Activated CD8-positive, alpha-beta T cell treated with anti-CD3 and anti-CD28 coated beads for 36 hours (primary cell): Measurements from ENCODE around the gene TGIF1. TPM values are rescaled to one million over a fixed set of nuclear protein-coding genes. Genes with fewer than 3 reads are reported as not detected.

ENCODE experiments used
- ATAC-seq: fragments of 200-7000 bp; cut with Tn5 transposase; one replicate; pipeline ENCODE4 v1.10.0; 2021; ENCODE audit warnings: mild to moderate bottlenecking, moderate library complexity
- CTCF ChIA-PET: fragments of 350-600 bp; sonication (Branson Sonifier 250); formaldehyde crosslinking; loops from one replicate; lab custom pipeline; 2021; ENCODE audit warnings: antibody characterized with exemption; lab: Charles Lee
- POLR2A ChIA-PET: fragments of 350-600 bp; sonication (Branson Sonifier 250); formaldehyde crosslinking; loops from one replicate; lab custom pipeline; 2021; ENCODE audit warnings: antibody characterized with exemption; lab: Charles Lee
- DNase-seq: peaks from one replicate; pipeline ENCODE4 v3.0.0-alpha.2; 2020
- H3K27ac Mint-ChIP-seq: one replicate; pipeline ENCODE4 v1.8.0; 2021; ENCODE audit warnings: mild to moderate bottlenecking, mixed read lengths
- H3K27me3 Mint-ChIP-seq: one replicate; pipeline ENCODE4 v1.8.0; 2021; ENCODE audit warnings: mixed read lengths
- H3K36me3 Mint-ChIP-seq: one replicate; pipeline ENCODE4 v1.8.0; 2021; ENCODE audit warnings: low read depth, mixed read lengths
- H3K4me1 Mint-ChIP-seq: one replicate; pipeline ENCODE4 v1.8.0; 2021; ENCODE audit warnings: low read depth, mixed read lengths
- H3K4me3 Mint-ChIP-seq: one replicate; pipeline ENCODE4 v1.8.0; 2021; ENCODE audit warnings: mild to moderate bottlenecking, moderate library complexity, mixed read lengths
- H3K9me3 Mint-ChIP-seq: one replicate; pipeline ENCODE4 v1.8.0; 2021; ENCODE audit warnings: mixed read lengths
- intact Hi-C: fragments of 100-400 bp; cut with micrococcal nuclease; formaldehyde crosslinking; loops from one replicate; pipeline ENCODE4 v1.10.0; 2022
- total RNA-seq, 2 experiments: library from RNA; stranded (reverse); gene quantifications; one replicate each; pipeline ENCODE4 v1.2.3, GENCODE V29; 2021
- TF ChIP-seq, protein P1 (sequence below): fragments of 200-600 bp; IDR thresholded peaks from one replicate; pipeline ENCODE4 v1.8.0; 2022; ENCODE audit warnings: antibody characterized with exemption, mild to moderate bottlenecking

The TGIF1 gene
- total RNA-seq, 2 experiments from 2014 or later: 33.3 to 34.5 TPM

DNA sequence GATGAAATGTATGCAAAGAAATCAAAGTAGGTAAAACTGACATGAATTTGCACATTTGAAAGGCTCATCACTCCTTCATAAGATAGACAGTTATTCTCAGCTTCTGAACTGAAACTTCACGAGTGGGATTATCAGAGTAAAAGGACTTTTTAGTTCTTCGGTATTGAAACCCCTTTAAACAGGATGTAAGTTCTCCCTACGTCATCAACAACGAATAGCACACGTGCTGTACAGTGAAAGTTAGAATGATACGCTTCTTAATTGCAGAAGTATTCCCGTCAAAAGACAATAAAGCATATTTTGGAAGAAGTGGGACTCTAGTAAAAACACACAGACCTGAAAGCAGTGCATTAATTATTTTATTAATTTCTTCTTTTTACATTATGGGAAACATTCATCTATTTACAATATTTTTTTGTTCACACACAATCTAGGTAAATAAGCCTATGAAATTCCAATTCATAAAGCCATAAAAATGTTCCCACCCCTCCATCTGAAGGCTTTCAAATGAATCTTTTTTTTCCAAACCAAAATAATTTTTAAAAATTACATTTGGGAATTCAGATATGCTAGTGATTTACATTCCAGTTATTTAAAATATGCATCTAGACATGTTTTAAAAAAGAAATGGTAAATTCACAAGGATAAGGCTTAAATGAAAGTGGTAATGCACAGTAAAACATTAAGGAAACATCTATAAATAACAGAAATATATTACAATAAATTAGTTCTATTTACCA, 45.9 kb downstream of the TGIF1 start:
- peak; percentile 34 for ATAC-seq
- no peak overlapping the region for H3K27ac Mint-ChIP-seq
- no peak for DNase-seq
- TF ChIP-seq, protein P1, sequence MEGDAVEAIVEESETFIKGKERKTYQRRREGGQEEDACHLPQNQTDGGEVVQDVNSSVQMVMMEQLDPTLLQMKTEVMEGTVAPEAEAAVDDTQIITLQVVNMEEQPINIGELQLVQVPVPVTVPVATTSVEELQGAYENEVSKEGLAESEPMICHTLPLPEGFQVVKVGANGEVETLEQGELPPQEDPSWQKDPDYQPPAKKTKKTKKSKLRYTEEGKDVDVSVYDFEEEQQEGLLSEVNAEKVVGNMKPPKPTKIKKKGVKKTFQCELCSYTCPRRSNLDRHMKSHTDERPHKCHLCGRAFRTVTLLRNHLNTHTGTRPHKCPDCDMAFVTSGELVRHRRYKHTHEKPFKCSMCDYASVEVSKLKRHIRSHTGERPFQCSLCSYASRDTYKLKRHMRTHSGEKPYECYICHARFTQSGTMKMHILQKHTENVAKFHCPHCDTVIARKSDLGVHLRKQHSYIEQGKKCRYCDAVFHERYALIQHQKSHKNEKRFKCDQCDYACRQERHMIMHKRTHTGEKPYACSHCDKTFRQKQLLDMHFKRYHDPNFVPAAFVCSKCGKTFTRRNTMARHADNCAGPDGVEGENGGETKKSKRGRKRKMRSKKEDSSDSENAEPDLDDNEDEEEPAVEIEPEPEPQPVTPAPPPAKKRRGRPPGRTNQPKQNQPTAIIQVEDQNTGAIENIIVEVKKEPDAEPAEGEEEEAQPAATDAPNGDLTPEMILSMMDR: no peak
- intact Hi-C loops: no loop called here
- no peaks in the 10 kb centered on the region for H3K9me3 Mint-ChIP-seq
- no peak overlapping the region for H3K4me3 Mint-ChIP-seq
- POLR2A ChIA-PET: interaction anchor here (0.8 kb wide), 1 partner anchor 98 kb away, joined by 4 read pairs; no protein-coding TSS in a partner anchor
- peaks cover 27% of the 10 kb centered on the region for H3K27me3 Mint-ChIP-seq
- peaks cover 12% of the 10 kb centered on the region for H3K4me1 Mint-ChIP-seq
- no peaks in the 10 kb centered on the region for H3K36me3 Mint-ChIP-seq
- CTCF ChIA-PET: interaction anchor here (1.0 to 1.5 kb wide), 4 partner anchors 41 to 171 kb away, joined by 3 to 10 read pairs (median 6); no protein-coding TSS in a partner anchor

DNA sequence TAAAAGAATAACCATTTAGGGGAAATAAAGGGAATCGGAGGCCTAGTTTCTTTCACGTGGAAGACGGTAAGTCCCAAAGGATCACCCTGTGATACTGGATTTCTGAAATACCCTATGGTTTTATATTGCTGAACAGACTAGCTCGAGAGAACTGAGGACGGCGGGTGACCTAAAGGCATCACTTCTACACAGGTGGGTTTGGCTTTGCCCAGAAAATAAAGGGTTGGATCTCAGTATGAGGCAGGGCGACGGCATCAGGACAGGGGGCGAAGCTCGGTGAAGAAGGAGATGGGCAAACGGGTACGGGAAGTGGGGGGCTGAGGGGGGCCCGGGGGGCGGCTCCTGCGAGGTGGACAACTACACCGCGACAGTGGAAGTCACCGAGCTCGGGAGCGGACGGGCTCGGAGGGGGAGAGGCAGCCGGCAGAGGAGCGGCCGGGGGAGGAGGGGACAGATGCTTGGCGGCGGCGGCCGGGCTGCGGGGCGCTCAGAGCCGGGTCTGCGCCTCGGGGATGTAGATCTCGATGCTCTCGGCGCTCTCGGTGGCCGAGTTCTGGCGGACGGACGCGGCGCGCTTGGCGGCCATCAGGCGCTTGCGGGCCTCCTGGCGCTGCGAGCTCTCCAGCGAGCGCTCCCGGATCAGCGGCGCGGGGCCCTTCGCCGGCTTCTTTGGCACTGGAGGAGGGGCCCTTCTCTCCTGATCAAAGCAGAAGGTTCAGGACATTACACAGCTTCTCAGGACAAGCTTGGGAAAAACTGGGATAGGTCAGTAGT, 48.9 kb downstream of the TGIF1 start:
- Mint-ChIP-seq H3K27ac (no peak overlapping the region), H3K4me1 (peaks cover 15% of the 10 kb centered on the region), H3K27me3 (peaks cover 33% of the 10 kb centered on the region), H3K36me3 (no peaks in the 10 kb centered on the region), H3K4me3 (peak overlapping the region; percentile 49), H3K9me3 (no peaks in the 10 kb centered on the region)
- intact Hi-C loops: no loop called here
- ATAC-seq (peak; percentile 53), DNase-seq (peak; percentile 24)
- CTCF ChIA-PET: interaction anchor here (0.7 to 3.4 kb wide), 3 partner anchors 24 to 167 kb away, joined by 4 to 15 read pairs (median 7); no protein-coding TSS in a partner anchor
- POLR2A ChIA-PET: no interaction called here
- TF ChIP-seq, protein P1: no peak

DNA sequence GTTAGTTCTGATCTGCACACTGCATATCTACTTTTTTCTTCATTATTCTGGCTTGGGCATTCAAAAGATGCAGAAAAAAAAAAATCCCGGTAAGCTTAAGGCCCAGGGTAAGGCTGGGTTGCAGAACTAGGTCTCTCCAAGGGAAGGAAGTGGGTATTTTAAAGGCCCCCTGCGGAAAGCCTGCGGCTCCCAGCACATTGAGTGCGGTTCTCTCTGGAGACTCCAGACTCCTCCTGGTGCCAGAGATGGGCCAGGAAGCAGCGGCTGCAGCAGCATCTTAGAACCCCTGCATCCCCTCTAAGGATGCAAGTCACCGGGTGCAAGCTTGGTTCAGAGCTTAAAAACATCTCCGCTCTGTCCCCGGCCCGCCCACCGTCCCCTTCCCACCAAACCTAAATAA, 49.5 kb downstream of the TGIF1 start:
- ChIA-PET CTCF (interaction anchor here (0.7 to 3.4 kb wide), 3 partner anchors 24 to 167 kb away, joined by 4 to 15 read pairs (median 7); no protein-coding TSS in a partner anchor), POLR2A (no interaction called here)
- TF ChIP-seq, protein P1: no peak
- intact Hi-C loops: no loop called here
- Mint-ChIP-seq H3K36me3 (no peaks in the 10 kb centered on the region), H3K4me1 (peaks cover 15% of the 10 kb centered on the region), H3K4me3 (peak overlapping the region; percentile 49), H3K9me3 (no peaks in the 10 kb centered on the region), H3K27me3 (peaks cover 33% of the 10 kb centered on the region), H3K27ac (no peak overlapping the region)
- ATAC-seq: no peak
- DNase-seq: no peak

DNA sequence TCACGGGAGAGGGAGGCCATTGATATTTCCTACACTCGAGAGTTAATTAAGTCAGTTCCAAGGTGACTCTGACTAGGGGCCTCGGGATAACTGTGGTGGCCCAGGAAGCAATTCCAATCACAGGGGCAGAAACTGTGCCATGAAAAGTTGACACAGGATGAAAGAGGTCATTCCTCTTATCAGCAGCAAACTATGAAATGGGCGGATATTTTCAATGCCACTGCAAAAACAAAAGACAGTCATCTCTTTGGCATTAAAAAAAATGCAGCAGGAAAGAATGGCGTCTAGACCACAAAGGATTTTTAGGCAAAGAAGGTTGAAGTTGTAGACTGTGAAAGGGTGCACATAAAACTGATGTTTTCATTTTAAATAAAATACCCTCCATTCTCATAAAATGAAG, 50.0 kb downstream of the TGIF1 start:
- H3K27ac Mint-ChIP-seq: no peak overlapping the region
- ChIA-PET POLR2A (no interaction called here), CTCF (interaction anchor here (3.4 kb wide), 1 partner anchor 166 kb away, joined by 15 read pairs; no protein-coding TSS in a partner anchor)
- TF ChIP-seq, protein P1: no peak
- no peaks in the 10 kb centered on the region for H3K36me3 Mint-ChIP-seq
- no peak overlapping the region for H3K4me3 Mint-ChIP-seq
- H3K27me3 Mint-ChIP-seq: peaks cover 33% of the 10 kb centered on the region
- no peaks in the 10 kb centered on the region for H3K9me3 Mint-ChIP-seq
- no peak for ATAC-seq
- peaks cover 15% of the 10 kb centered on the region for H3K4me1 Mint-ChIP-seq
- intact Hi-C loops: no loop called here
- DNase-seq: no peak
